HG03108 (cell line): ENCODE results near the gene CACNA2D3.
"Not testable (repeated sequence)": the region's sequence is repeated elsewhere in the genome, so short reads cannot be mapped to it uniquely, and the experiment has no call there.

Experiments
- ATAC-seq: cut with Tn5 transposase; IDR thresholded peaks from one replicate; pipeline ENCODE4 v1.9.1; 2021; ENCODE audit warnings: moderate library complexity; ENCODE audit not compliant: unreplicated experiment

The CACNA2D3 gene

GRCh38 chr3:54122324-54123002, at the start of gene CACNA2D3:
Gene CACNA2D3 (plus strand): TSS chr3:54122552.
- no peak for ATAC-seq

GRCh38 chr3:54073386-54073785, 49.0 kb upstream of the CACNA2D3 start:
- ATAC-seq, result no peak

DNA sequence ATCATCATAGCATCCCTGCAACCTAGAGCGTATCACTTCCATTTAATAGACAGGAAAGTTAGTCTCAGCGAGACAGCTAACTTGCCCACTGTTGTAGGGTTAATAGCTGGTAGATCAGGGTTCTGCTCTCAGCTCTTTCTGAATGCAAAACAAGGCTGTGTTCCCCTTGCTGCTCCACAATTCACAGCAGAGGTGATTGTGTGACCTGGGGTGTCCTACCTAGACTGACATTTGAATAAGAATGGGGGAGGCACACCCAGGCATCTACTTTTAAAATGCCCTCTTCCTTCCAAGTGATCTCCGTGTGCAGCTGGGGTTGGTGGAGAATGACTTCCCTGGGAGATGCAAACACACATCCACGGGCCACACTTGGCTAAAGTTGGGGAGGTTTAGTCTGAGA, 43.0 kb upstream of the CACNA2D3 start:
- ATAC-seq, result no peak

- ATAC-seq, result no peak
These were observed 42.5 kb upstream of the CACNA2D3 start for GRCh38 chr3:54079730-54080325.

DNA sequence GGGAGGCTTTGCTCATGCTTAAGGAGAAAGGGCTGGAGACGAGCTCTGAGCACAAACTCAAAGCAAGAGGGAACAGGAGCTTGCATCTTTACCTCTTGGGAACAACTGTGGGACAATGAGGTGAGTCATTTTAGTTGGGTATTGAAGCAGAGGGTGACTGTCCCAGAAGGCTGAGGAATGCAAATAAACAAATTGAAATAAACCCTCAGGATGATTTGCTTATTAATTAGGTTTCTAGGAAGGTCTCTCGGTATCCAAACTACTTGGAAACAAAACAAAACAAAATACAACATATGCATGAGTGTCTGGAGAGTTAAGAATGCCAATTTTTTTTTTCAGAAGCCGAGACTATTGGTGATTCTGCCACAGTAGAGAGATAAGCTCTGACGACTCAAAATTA, 38.4 kb upstream of the CACNA2D3 start:
- ATAC-seq, result no peak

- no peak for ATAC-seq
These were observed 36.4 kb upstream of the CACNA2D3 start for GRCh38 chr3:54085936-54086335.

- no peak for ATAC-seq
These were observed 35.5 kb upstream of the CACNA2D3 start for GRCh38 chr3:54086652-54087405.

- ATAC-seq, result no peak
These were observed 34.6 kb upstream of the CACNA2D3 start for GRCh38 chr3:54087581-54088410.

GRCh38 chr3:54093491-54094248, 28.7 kb upstream of the CACNA2D3 start:
- ATAC-seq, result no peak

DNA sequence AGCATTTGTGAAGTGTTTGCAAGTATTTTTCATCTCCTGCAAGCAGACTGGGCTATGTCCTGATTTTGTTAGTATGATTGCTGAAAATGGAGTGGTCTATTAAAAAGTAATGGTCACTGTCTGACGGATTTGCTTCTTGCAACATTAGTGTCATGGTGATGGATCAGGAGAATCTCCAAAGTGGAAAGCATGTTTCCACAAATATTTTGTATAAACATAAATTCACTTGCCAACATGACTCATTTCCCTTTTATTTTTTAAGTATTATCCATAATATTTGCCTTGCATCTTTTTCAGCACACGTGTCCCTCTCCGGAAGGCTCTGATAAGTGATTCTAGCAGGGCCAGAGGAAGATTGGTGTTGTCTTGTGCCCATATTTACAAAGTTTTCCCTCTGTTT, 27.4 kb upstream of the CACNA2D3 start:
- ATAC-seq, result no peak

GRCh38 chr3:54099381-54099780, 23.0 kb upstream of the CACNA2D3 start:
- no peak for ATAC-seq

DNA sequence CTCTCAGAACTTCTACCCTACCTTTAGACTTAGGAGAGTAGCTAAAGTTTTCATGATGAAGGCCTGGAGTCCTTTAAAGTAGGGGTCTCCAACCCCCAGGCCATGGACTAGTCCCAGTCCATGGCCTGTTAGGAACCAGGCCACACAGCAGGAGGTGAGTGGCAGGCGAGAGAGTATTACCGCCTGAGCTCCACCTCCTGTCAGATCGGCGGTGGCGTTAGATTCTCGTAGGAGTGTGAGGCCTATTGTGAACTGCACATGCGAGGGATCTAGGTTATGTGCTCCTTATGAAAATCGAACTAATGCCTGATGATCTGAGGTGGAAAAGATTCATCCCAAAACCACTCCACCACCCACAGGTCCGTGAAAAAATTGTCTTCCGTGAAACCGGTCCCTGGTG, 18.3 kb upstream of the CACNA2D3 start:
- no peak for ATAC-seq

DNA sequence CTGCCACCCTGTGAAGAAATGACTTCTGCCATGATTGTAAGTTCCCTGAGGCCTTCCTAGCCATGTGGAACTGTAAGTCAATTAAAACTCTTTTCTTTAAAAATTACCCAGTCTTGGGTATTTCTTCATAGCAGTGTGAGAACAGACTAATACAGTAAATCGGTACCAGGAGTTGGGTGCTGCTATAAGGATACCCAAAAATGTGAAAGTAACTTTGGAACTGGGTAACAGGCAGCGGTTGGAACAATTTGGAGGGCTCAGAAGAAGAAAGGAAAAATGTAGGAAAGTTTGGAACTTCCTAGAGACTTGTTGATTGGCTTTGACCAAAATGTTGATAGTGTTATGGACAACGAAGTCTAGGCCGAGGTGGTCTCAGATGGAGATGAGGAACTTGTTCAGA, 6.2 kb upstream of the CACNA2D3 start:
- ATAC-seq, result not testable (repeated sequence)

- ATAC-seq, result no peak
These were observed 1.5 kb upstream of the CACNA2D3 start for GRCh38 chr3:54120657-54121413.

- no peak for ATAC-seq
These were observed 683 bp upstream of the CACNA2D3 start for GRCh38 chr3:54121414-54122323.

DNA sequence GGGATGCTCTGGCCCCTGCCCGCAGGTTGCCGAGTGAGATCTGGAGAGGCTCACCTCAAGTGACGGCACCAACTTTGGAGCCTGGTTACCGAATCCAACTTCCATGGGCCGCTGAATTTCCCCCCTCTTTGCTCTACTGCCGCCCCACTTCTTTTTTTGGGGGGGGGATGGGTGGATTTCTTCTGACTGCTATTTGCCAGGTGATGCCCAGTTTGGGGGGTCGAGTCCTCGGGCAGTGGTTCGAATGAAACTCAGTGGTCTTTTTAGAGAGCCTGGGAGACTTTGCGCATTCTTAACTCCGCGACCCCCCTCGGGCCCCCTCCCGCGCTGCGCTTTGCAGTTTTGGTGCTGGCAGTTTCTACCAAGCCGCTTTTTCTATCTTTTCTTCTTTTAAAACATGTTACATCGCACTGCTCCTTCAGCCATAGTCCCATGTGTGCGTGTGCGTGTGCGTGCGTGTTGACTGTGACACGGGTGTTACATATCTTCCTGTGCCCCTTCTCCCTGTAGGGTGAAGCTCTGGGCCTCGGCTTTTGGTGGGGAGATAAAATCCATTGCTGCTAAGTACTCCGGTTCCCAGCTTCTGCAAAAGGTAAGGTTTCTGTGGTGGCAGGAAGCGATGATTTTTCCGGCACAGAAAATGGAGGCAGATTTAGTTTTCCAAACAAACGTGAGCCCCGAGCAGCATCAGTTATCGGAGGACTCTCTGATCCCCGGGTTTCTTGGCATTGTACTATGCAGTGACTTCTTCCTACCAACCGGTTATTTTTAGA, 837 bp downstream of the CACNA2D3 start:
- no peak for ATAC-seq

GRCh38 chr3:54123776-54124196, 1.4 kb downstream of the CACNA2D3 start:
- no peak for ATAC-seq

- ATAC-seq, result no peak
These were observed 2.9 kb downstream of the CACNA2D3 start for GRCh38 chr3:54125300-54125699.
